Mesenchymal stem cell (in vitro differentiated cells and primary cell): Measurements from ENCODE around the gene GPR75.

Source experiments
- DNase-seq: peaks from one replicate; pipeline ENCODE4 v3.0.0-alpha.2; 2013
- H2AFZ ChIP-seq: one replicate; pipeline ENCODE4 v1.6.1; 2013; ENCODE audit warnings: low read depth, mild to moderate bottlenecking, control low read depth, inconsistent platforms, low read length, moderate library complexity
- H2AK5ac ChIP-seq: 2 replicates; pipeline ENCODE4 v1.6.1; 2013; ENCODE audit warnings: low read length, moderate library complexity, mild to moderate bottlenecking, inconsistent platforms; ENCODE audit not compliant: severe bottlenecking
- H2BK120ac ChIP-seq: one replicate; pipeline ENCODE4 v1.6.1; 2013; ENCODE audit warnings: low read depth, mild to moderate bottlenecking, inconsistent platforms, low read length, moderate library complexity
- H2BK12ac ChIP-seq, 2 experiments: one replicate each; pipeline ENCODE4 v1.6.1; 2013; ENCODE audit warnings: inconsistent platforms in 2 of 2, low read length in 2 of 2, mild to moderate bottlenecking in 2 of 2, moderate library complexity in 2 of 2, control low read depth in 1 of 2
- H2BK15ac ChIP-seq: one replicate; pipeline ENCODE4 v1.6.1; 2013; ENCODE audit warnings: mild to moderate bottlenecking, low read depth, inconsistent platforms; ENCODE audit not compliant: poor library complexity, severe bottlenecking
- H2BK5ac ChIP-seq: 2 replicates; pipeline ENCODE4 v1.6.1; 2013; ENCODE audit warnings: low read depth, mild to moderate bottlenecking, low read length, control low read depth, inconsistent platforms; ENCODE audit not compliant: poor library complexity, severe bottlenecking
- H3K14ac ChIP-seq, 2 experiments: one replicate each; pipeline ENCODE4 v1.6.1; 2013; ENCODE audit warnings: inconsistent platforms in 2 of 2, low read length in 2 of 2, control low read depth in 1 of 2, mild to moderate bottlenecking in 1 of 2, moderate library complexity in 1 of 2
- H3K18ac ChIP-seq, 2 experiments: one replicate each; pipeline ENCODE4 v1.6.1; 2013; ENCODE audit warnings: inconsistent platforms in 2 of 2, low read length in 2 of 2, control low read depth in 1 of 2, low read depth in 1 of 2, mild to moderate bottlenecking in 1 of 2
- H3K23ac ChIP-seq, 2 experiments: one replicate each; pipeline ENCODE4 v1.6.1; 2013; ENCODE audit warnings: inconsistent platforms in 2 of 2, low read length in 2 of 2, mild to moderate bottlenecking in 2 of 2, moderate library complexity in 2 of 2, control low read depth in 1 of 2
- H3K27ac ChIP-seq: 2 replicates; pipeline ENCODE4 v1.5.1; 2013; ENCODE audit warnings: mild to moderate bottlenecking, moderate library complexity, low read length, control low read depth, inconsistent platforms; ENCODE audit not compliant: poor library complexity, severe bottlenecking
- H3K27me3 ChIP-seq, 2 experiments: 2 replicates each; pipeline versions ENCODE4 v1.6.1 to v1.7.0; 2013; ENCODE audit warnings: low read length in 2 of 2, mild to moderate bottlenecking in 2 of 2, moderate library complexity in 2 of 2, control low read depth in 1 of 2, inconsistent platforms in 1 of 2; ENCODE audit not compliant: control insufficient read depth in 1 of 2, insufficient read depth in 1 of 2
- H3K36me3 ChIP-seq, 2 experiments: 2 replicates each; pipeline versions ENCODE4 v1.6.1 to v1.7.0; 2013; ENCODE audit warnings: low read length in 2 of 2, control low read depth in 1 of 2, inconsistent platforms in 1 of 2, low read depth in 1 of 2, mild to moderate bottlenecking in 1 of 2; ENCODE audit not compliant: insufficient read depth in 2 of 2, control insufficient read depth in 1 of 2
- H3K4ac ChIP-seq, 2 experiments: one replicate each; pipeline ENCODE4 v1.6.1; 2013; ENCODE audit warnings: inconsistent platforms in 2 of 2, low read length in 2 of 2, mild to moderate bottlenecking in 2 of 2, moderate library complexity in 2 of 2, control low read depth in 1 of 2, low read depth in 1 of 2
- H3K4me1 ChIP-seq: 2 replicates; pipeline ENCODE4 v1.6.1; 2013; ENCODE audit warnings: low read depth, low read length, control low read depth; ENCODE audit not compliant: control insufficient read depth, insufficient read depth
- H3K4me2 ChIP-seq: 2 replicates; pipeline ENCODE4 v1.6.1; 2013; ENCODE audit warnings: low read length, mild to moderate bottlenecking, inconsistent platforms; ENCODE audit not compliant: poor library complexity, severe bottlenecking
- H3K4me3 ChIP-seq, 2 experiments: 2 replicates each; pipeline versions ENCODE4 v1.5.1 to v1.7.0; 2013; ENCODE audit warnings: low read length in 2 of 2, mild to moderate bottlenecking in 2 of 2, control low read depth in 1 of 2, low read depth in 1 of 2; ENCODE audit not compliant: insufficient read depth in 1 of 2
- H3K79me1 ChIP-seq: replicated peaks from 2 replicates; pipeline ENCODE4 v1.6.1; 2013; ENCODE audit warnings: mild to moderate bottlenecking, control low read depth, low read length, inconsistent platforms; ENCODE audit not compliant: poor library complexity, severe bottlenecking
- H3K9ac ChIP-seq: 2 replicates; pipeline ENCODE4 v1.7.0; 2013; ENCODE audit warnings: mild to moderate bottlenecking, low read length, moderate library complexity
- H3K9me3 ChIP-seq: 2 replicates; pipeline ENCODE4 v1.7.0; 2013; ENCODE audit warnings: mild to moderate bottlenecking, low read length; ENCODE audit not compliant: control insufficient read depth
- H4K8ac ChIP-seq: one replicate; pipeline ENCODE4 v1.6.1; 2013; ENCODE audit warnings: inconsistent platforms, mild to moderate bottlenecking, low read length, moderate library complexity
- H4K91ac ChIP-seq: one replicate; pipeline ENCODE4 v1.6.1; 2013; ENCODE audit warnings: mild to moderate bottlenecking, low read length, inconsistent platforms
- WGBS: methylation state at CpG from one replicate; pipeline ENCODE4 v1.1.7; 2013; ENCODE audit warnings: mixed read lengths; 5-methylcytosine and 5-hydroxymethylcytosine counted together

The GPR75 gene

GRCh38 chr2:53821810-53822209 lies 38.0 kb downstream of the GPR75 start:
- no peak overlapping the region for H3K18ac ChIP-seq
- 89% methylated on average over 6 of the region's 6 CpGs for WGBS

GRCh38 chr2:53820711-53821110 lies 39.1 kb downstream of the GPR75 start:
- H3K4me2 ChIP-seq, result no peak overlapping the region
- H3K36me3 ChIP-seq, result peaks cover 19 to 49% of the 10 kb centered on the region in 2 experiments
- no peaks in the 10 kb centered on the region for H3K4me1 ChIP-seq
- H4K91ac ChIP-seq, result no peak overlapping the region
- H2BK15ac ChIP-seq, result no peak overlapping the region
- H4K8ac ChIP-seq, result no peak overlapping the region
- DNase-seq, result no peak
- H2BK12ac ChIP-seq, result no peak overlapping the region
- no peak overlapping the region for H3K4me3 ChIP-seq
- WGBS, result 97% methylated on average over 2 of the region's 4 CpGs
- H3K79me1 ChIP-seq, result no peaks in the 10 kb centered on the region
- H3K9ac ChIP-seq, result no peak overlapping the region
- no peak overlapping the region for H3K23ac ChIP-seq
- H3K9me3 ChIP-seq, result no peaks in the 10 kb centered on the region
- no peak overlapping the region for H2BK5ac ChIP-seq
- H3K14ac ChIP-seq, result no peak overlapping the region
- no peak overlapping the region for H3K4ac ChIP-seq
- H3K27me3 ChIP-seq, result no peaks in the 10 kb centered on the region
- no peak overlapping the region for H2AFZ ChIP-seq
- no peak overlapping the region for H2BK120ac ChIP-seq
- H3K27ac ChIP-seq, result no peak overlapping the region
- H2AK5ac ChIP-seq, result no peak overlapping the region
- no peak overlapping the region for H3K18ac ChIP-seq

More at GRCh38 chr2:53821810-53822209, 38.0 kb downstream of the GPR75 start:
- H3K14ac ChIP-seq, result no peak overlapping the region
- DNase-seq, result no peak
- no peak overlapping the region for H2BK5ac ChIP-seq
- H3K27ac ChIP-seq, result no peak overlapping the region
- H3K79me1 ChIP-seq, result no peaks in the 10 kb centered on the region
- H3K23ac ChIP-seq, result no peak overlapping the region
- H3K4ac ChIP-seq, result no peak overlapping the region
- H3K4me2 ChIP-seq, result no peak overlapping the region
- no peak overlapping the region for H4K8ac ChIP-seq
- no peaks in the 10 kb centered on the region for H3K4me1 ChIP-seq
- H3K9ac ChIP-seq, result no peak overlapping the region
- H3K36me3 ChIP-seq, result peaks cover 12 to 42% of the 10 kb centered on the region in 2 experiments
- no peaks in the 10 kb centered on the region for H3K9me3 ChIP-seq
- no peak overlapping the region for H2BK15ac ChIP-seq
- H3K4me3 ChIP-seq, result no peak overlapping the region
- H2AFZ ChIP-seq, result no peak overlapping the region
- H3K27me3 ChIP-seq, result no peaks in the 10 kb centered on the region
- H2BK120ac ChIP-seq, result no peak overlapping the region
- H2AK5ac ChIP-seq, result no peak overlapping the region
- no peak overlapping the region for H4K91ac ChIP-seq
- no peak overlapping the region for H2BK12ac ChIP-seq

GRCh38 chr2:53820048-53820447 lies 39.7 kb downstream of the GPR75 start:
- Histone ChIP-seq H3K23ac (no peak overlapping the region), H2BK15ac (no peak overlapping the region), H3K27ac (no peak overlapping the region), H2BK12ac (no peak overlapping the region), H3K18ac (no peak overlapping the region), H2BK5ac (no peak overlapping the region), H3K4me3 (no peak overlapping the region), H3K9ac (no peak overlapping the region), H3K4ac (no peak overlapping the region), H3K27me3 (no peaks in the 10 kb centered on the region), H3K9me3 (no peaks in the 10 kb centered on the region), H3K36me3 (peaks cover 19 to 56% of the 10 kb centered on the region in 2 experiments), H3K4me1 (no peaks in the 10 kb centered on the region), H2BK120ac (no peak overlapping the region), H4K91ac (no peak overlapping the region), H3K14ac (no peak overlapping the region), H3K4me2 (no peak overlapping the region), H2AK5ac (no peak overlapping the region), H4K8ac (no peak overlapping the region), H2AFZ (no peak overlapping the region), H3K79me1 (no peaks in the 10 kb centered on the region)
- no peak for DNase-seq
- 98% methylated on average over 7 of the region's 9 CpGs for WGBS

- H3K23ac ChIP-seq, result no peak overlapping the region
- no peak overlapping the region for H2AFZ ChIP-seq
- H3K4me1 ChIP-seq, result no peaks in the 10 kb centered on the region
- H4K8ac ChIP-seq, result no peak overlapping the region
- H3K14ac ChIP-seq, result no peak overlapping the region
- no peak overlapping the region for H3K9ac ChIP-seq
- H3K9me3 ChIP-seq, result no peaks in the 10 kb centered on the region
- no peak overlapping the region for H3K18ac ChIP-seq
- peaks cover 22 to 58% of the 10 kb centered on the region in 2 experiments for H3K36me3 ChIP-seq
- no peak overlapping the region for H2BK120ac ChIP-seq
- WGBS, result 89% methylated on average over 4 of the region's 4 CpGs
- H2BK5ac ChIP-seq, result no peak overlapping the region
- no peaks in the 10 kb centered on the region for H3K27me3 ChIP-seq
- H2BK15ac ChIP-seq, result no peak overlapping the region
- H3K4ac ChIP-seq, result no peak overlapping the region
- no peak overlapping the region for H3K4me2 ChIP-seq
- H3K27ac ChIP-seq, result no peak overlapping the region
- no peak overlapping the region for H2BK12ac ChIP-seq
- H3K79me1 ChIP-seq, result no peaks in the 10 kb centered on the region
- no peak overlapping the region for H3K4me3 ChIP-seq
- DNase-seq, result no peak
- no peak overlapping the region for H2AK5ac ChIP-seq
- no peak overlapping the region for H4K91ac ChIP-seq
Observed at GRCh38 chr2:53819634-53820033, 40.1 kb downstream of the GPR75 start.
